VCaP (cell line): ENCODE measurements around the gene ASAP2.

ENCODE experiments used
- H3K27ac ChIP-seq: fragments of 450-650 bp; 2 replicates; pipeline ENCODE4 v1.5.1; 2017
- TF ChIP-seq, protein P1 (sequence below): fragments of 450-650 bp; conservative IDR thresholded peaks from 2 replicates; pipeline ENCODE4 v1.5.1; 2017; ENCODE audit warnings: mild to moderate bottlenecking, moderate library complexity

The ASAP2 gene

DNA sequence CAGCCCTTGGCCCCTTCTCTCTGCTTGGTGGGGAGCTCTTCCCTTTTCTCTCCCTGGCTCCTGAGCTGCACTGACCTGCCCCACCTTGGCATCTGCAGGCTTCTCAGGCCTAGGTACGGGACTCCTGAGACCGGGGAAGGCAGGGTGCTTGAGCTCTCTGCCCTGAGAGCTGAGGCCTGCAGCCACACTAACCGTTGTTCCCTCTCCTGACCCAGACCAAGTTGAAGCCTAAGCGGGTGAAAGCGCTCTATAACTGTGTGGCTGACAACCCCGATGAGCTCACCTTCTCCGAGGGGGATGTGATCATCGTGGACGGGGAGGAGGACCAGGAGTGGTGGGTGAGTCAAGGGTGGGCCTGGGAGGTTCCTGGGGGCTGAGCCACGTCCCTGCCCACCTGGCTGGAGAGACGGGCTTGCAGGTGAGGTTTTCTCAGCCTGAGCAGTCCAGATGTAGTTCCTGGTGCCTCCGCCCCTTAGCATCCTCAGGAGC, 194.5 kb downstream of the ASAP2 start:
- TF ChIP-seq, protein P1, sequence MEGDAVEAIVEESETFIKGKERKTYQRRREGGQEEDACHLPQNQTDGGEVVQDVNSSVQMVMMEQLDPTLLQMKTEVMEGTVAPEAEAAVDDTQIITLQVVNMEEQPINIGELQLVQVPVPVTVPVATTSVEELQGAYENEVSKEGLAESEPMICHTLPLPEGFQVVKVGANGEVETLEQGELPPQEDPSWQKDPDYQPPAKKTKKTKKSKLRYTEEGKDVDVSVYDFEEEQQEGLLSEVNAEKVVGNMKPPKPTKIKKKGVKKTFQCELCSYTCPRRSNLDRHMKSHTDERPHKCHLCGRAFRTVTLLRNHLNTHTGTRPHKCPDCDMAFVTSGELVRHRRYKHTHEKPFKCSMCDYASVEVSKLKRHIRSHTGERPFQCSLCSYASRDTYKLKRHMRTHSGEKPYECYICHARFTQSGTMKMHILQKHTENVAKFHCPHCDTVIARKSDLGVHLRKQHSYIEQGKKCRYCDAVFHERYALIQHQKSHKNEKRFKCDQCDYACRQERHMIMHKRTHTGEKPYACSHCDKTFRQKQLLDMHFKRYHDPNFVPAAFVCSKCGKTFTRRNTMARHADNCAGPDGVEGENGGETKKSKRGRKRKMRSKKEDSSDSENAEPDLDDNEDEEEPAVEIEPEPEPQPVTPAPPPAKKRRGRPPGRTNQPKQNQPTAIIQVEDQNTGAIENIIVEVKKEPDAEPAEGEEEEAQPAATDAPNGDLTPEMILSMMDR: no peak
- H3K27ac ChIP-seq: no peak overlapping the region

DNA sequence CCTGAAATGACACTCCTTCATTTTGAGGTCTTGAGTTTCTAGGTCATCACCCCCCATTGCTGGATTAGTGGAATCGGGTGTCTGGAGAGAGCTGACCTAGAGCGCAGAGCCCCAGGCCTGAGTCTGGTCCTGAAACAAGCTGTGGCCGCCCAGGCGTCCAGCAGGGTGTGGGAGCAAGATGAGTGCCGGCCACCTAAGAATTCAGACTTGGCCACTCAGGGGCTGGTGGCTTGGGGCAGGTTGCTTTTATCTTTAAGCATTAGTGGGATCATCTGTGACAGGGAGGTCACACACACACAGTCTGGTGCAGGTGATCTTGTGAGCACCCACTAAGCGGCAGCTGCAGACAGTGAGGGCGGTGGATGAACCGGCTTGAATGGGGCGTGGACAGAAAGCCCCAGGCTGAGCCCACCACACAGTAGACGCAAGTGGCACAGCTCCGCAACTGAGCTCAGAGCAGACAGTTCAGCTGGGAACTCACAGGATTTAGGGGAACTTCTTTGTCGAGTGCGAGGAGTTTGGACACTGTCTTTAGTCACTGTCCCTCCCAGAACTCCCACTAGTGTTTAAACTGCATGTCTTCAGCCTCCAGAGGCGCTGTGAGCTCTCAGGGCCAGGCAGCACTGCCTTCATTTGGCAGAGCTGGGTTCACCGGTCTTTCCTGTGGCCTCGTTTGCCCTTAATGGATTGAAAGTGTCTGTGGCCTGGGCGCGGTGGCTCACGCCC, 195.2 kb downstream of the ASAP2 start:
- H3K27ac ChIP-seq: no peak overlapping the region
- TF ChIP-seq, protein P1: no peak

DNA sequence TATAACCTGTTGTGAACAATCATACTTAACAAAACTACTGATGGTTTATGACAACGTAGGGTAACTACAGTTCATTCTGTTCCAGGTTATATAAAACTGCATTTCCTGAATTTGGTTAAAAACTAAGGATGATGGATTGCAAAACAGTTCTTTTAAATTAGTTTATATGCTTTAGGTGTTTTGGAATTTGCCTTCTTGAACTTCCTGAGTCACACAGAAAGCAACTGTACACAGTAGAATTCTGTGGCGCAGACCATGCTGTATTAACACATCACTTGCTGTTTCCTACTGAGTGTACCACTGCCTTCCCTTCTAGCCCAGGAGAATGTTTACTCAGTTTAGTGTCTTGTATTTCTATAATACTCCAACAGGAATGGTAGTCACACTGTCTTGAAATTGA, 197.3 kb downstream of the ASAP2 start:
- TF ChIP-seq, protein P1: no peak
- no peak overlapping the region for H3K27ac ChIP-seq

DNA sequence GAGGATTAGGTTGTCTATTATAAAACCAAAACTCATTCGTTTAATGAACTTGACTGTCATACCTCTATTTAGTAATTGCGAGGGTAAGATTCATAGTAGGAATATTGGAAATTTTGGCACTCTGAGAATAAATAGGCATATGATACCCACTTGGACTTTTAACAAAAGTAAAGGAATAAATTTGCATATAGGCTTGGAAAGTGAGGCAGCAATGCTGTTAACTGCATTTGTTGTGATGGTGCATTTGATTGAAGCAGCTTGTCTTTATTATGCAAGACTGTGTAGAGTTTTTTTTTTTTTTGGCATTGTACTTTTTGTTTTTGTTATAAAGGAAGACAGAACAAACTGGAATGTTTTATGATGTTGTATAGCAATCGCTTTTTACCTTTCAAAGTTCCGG, 197.8 kb downstream of the ASAP2 start:
- TF ChIP-seq, protein P1: no peak
- H3K27ac ChIP-seq: no peak overlapping the region

DNA sequence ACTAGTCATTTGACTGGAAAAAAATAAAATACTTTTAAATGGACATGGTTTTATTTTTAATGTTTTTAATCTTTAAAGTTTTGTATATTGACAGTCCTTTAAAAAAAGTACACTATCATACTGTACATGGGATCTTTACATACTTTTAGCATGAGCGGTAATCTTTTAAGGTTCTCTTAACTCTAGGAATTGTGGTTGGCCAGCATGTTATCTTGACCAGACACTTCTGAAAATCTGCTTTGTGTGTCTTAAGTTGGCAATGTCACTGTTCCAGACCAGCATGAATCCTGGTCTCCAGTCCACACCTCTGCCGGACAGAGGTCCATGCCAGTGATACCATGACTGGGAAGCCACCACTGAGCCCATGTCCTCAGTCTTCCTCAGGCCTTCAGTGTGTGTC, 199.0 kb downstream of the ASAP2 start:
- TF ChIP-seq, protein P1: no peak
- H3K27ac ChIP-seq: no peak overlapping the region

DNA sequence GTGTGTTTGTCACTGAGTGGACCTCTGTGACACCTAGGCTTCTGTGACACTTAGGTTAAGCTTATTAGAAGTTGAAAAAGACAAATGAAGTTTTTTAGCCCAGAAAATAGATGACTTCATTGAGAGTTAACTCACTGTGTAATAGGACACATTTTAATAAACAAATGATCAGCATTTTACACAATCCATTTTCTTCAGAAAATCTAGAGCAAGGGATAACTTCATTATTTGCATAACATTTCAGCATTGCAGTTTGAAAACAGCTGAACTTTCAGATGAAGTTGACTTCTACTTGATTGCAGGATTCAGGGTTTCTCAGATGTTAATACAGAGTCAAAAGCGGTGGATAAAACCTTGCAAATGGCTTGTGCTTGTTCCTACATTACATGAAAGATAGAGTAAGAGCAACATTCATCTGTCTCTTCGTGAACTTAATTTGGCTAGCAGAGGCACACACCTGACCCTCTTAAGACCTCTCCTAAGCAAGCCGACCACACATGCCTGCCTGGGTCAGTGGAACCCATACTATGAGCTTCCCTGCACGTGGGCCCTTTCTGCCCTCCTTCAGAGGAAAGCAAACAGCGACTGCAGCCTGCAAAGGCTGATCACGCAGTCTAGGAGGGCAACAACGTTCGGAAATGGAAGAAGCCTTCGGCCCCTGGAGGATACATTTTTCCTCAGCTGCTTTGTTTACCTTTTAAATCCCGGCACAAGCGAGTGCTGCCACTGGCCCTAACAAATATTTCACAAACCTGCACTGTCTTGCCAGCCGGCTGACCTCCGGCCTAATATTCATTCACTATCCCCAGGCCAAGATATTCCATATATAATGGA, 200.1 kb downstream of the ASAP2 start:
- TF ChIP-seq, protein P1: no peak
- peak overlapping the region; percentile 69 for H3K27ac ChIP-seq

DNA sequence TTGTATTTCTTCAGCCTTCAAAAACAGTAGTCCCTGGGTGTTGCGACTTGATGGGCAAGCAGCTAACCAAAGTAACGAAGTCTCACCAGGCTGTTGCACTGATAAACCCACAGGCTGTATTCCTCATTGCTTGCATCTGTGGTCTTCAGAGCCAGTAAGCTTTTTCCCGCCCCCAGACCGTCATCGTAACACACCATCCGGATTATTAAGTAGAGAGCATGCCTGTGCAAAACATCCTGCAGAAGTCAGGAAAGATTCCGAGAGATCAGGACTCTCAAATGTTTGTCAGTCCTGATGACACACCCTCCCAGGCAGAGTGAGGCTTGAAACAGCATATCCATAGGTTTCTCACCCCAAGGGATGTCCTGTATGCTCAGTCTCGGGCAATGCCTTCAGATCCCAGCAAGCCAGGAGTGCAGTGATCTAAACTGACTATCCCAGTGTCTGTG, 200.8 kb downstream of the ASAP2 start:
- H3K27ac ChIP-seq: peak overlapping the region; percentile 69
- TF ChIP-seq, protein P1: no peak
